MM.1S (cell line): ENCODE results near the gene SPDYE4.

Experiments
- CTCF ChIP-seq: fragments of 300-600 bp; sonication (generic); IDR thresholded peaks from 2 replicates; pipeline ENCODE4 v1.5.1; 2016; ENCODE audit warnings: antibody characterized with exemption, low read length, mixed read lengths
- EZH2 ChIP-seq: fragments of 300-600 bp; sonication (generic); optimal IDR thresholded peaks from 2 replicates; pipeline ENCODE3; 2017; ENCODE audit warnings: low read depth, mild to moderate bottlenecking, antibody characterized with exemption, low read length, mixed read lengths

- TF ChIP-seq EZH2 (no peak), CTCF (no peak)
Measured at GRCh38 chr17:8753136-8753975, 5.0 kb downstream of the SPDYE4 start.
